PFSK-1 (cell line): ENCODE data around the gene TAGLN.

ENCODE experiments used
- POLR2AphosphoS5 ChIP-seq: IDR thresholded peaks from 2 replicates; pipeline ENCODE4 v1.6.1; 2012; ENCODE audit warnings: low read depth, mild to moderate bottlenecking, control low read depth, low read length, moderate library complexity
- REST ChIP-seq, 2 experiments: IDR thresholded peaks; 2 replicates each; pipeline versions ENCODE4 v1.6.1 to v1.8.0; 2011 to 2012; ENCODE audit warnings: low read depth in 2 of 2, low read length in 2 of 2, control low read depth in 1 of 2, inconsistent platforms in 1 of 2, mild to moderate bottlenecking in 1 of 2, moderate library complexity in 1 of 2; ENCODE audit not compliant: insufficient read depth in 1 of 2
- TAF1 ChIP-seq: IDR thresholded peaks from 2 replicates; pipeline ENCODE4 v1.6.1; 2012; ENCODE audit warnings: low read length, control low read depth, borderline replicate concordance; ENCODE audit not compliant: insufficient read depth

GRCh38 chr11:117218133-117218915 lies 19.2 kb downstream of the TAGLN start:
- TF ChIP-seq TAF1 (no peak), POLR2AphosphoS5 (no peak), REST (IDR thresholded peaks at IDR 0.05; ENCODE audit: insufficient read depth in 1 of 2, low read depth in 2 of 2, low read length in 2 of 2) (no peak)
